AG09309 (cell line): ENCODE results near the gene RCOR1.

Source experiments
- DNase-seq: peaks from one replicate; pipeline ENCODE4 v3.0.0-alpha.2; 2010; ENCODE audit warnings: low read depth
- H3K4me3 ChIP-seq: 2 replicates; pipeline ENCODE4 v1.5.1; 2011; ENCODE audit warnings: mild to moderate bottlenecking, low read depth, low read length, moderate library complexity; ENCODE audit not compliant: control insufficient read depth
- CTCF ChIP-seq: IDR thresholded peaks from 2 replicates; pipeline ENCODE4 v1.5.1; 2011; ENCODE audit warnings: mild to moderate bottlenecking, low read depth, low read length, inconsistent platforms; ENCODE audit not compliant: insufficient read depth, control insufficient read depth; ENCODE audit errors: missing control alignments

RCOR1 gene

DNA sequence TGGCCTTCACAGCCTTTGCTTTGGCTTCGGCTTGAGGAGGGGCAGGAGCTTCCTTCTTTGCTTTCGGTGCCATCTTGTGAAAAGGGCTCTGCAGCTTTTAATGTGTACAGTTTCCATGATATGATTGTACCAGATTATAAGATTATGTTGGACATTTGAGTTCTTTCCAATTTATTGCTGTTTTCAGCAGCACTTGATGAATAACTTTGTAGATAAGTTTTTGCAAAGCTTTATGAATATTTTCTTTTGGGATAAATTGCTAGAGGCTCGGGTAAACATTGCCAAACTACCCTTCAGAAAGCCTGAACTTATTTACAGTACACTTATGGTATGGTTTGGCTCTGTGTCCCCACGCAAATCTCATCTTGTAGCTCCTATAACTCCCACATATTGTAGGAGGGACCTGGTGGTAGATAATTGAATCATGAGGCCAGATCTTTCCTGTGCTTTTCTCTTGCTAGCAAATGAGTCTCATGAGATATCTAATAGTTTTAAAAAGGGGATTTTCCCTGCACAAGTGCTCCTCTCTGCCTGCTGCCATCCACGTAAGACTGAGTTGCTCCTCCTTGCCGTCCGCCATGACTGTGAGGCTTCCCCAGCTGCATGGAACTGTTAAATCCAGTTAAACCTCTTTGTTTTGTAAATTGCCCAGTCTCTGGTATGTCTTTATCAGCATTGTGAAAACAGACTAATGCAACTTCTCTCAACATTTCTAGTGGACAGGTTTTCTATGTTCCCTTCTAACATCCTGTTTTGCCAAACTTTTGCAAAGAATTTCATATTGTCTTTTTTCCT is 70.4 kb downstream of the RCOR1 start:
- TF ChIP-seq CTCF: no peak
- DNase-seq: no peak
- H3K4me3 ChIP-seq: no peak overlapping the region

- no peak for DNase-seq
- no peak overlapping the region for H3K4me3 ChIP-seq
Measured at GRCh38 chr14:102663440-102663839, 71.0 kb downstream of the RCOR1 start.

GRCh38 chr14:102665621-102666020 is 73.2 kb downstream of the RCOR1 start:
- no peak for TF ChIP-seq CTCF
- H3K4me3 ChIP-seq: no peak overlapping the region
- no peak for DNase-seq

More at GRCh38 chr14:102663440-102663839, 71.0 kb downstream of the RCOR1 start:
- TF ChIP-seq CTCF: no peak

DNA sequence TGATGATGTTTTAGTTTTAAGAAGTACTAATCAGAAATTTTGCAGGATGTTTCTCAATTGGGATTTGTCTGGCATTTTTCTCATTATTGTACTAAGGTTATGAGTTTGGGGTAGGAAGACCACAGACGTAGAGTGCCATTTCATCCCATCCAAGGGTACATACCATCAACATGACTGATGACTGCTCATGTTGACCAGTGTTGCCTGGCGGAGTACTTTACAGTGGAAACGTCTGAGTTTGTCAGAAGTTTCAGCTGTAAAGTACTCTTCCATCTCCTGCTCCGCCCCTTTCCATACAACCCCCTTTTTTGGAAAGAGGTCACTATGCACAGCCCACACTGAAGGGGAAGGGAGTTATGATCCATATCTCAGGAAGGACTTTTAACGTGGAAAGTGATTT is 74.2 kb downstream of the RCOR1 start:
- DNase-seq: peak; percentile 23
- TF ChIP-seq CTCF: no peak
- no peak overlapping the region for H3K4me3 ChIP-seq

DNA sequence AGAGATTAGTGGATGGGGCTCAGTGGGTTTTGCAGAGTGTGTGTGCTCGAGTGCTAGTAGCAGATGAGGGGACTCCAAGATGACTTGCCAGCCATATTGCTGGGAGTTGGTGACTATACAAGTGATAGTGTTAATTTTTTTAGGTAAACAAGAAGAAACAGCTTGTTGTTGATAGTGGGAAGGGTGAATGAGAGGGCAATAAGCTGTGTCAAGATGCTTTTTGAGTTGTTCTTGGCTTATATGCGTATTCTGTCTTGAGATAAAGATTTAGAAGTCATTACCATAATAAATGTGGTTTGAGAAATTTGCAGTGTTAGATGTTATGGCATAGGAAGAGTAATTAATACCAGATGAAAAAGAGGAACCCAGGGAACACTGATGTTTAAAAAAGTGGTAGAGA is 75.3 kb downstream of the RCOR1 start:
- H3K4me3 ChIP-seq: no peak overlapping the region
- TF ChIP-seq CTCF: no peak

GRCh38 chr14:102668291-102668873 is 75.9 kb downstream of the RCOR1 start:
- H3K4me3 ChIP-seq: no peak overlapping the region
- no peak for TF ChIP-seq CTCF
- DNase-seq: no peak

More for the DNA sequence above, 75.3 kb downstream of the RCOR1 start:
- no peak for DNase-seq

- TF ChIP-seq CTCF: no peak
- DNase-seq: no peak
- H3K4me3 ChIP-seq: no peak overlapping the region
Measured at GRCh38 chr14:102671410-102671809, 79.0 kb downstream of the RCOR1 start.
